Smooth muscle cell of the brain vasculature (primary cell): ENCODE measurements around the gene FBXO11.
"Not testable (repeated sequence)": the region's sequence is repeated elsewhere in the genome, so short reads cannot be mapped to it uniquely, and the experiment has no call there.

Experiments used
- DNase-seq: peaks from one replicate; pipeline ENCODE4 v3.0.0-alpha.2; 2012; ENCODE audit warnings: low read depth, low spot score

FBXO11 gene

GRCh38 chr2:47906157-47907038 lies at the start of gene FBXO11:
Gene FBXO11, minus strand, starts transcription at chr2:47906498. Its CDS starts 778 bp downstream, at chr2:47905720.
- peak; percentile 95 for DNase-seq

- no peak for DNase-seq
Observed at GRCh38 chr2:47950340-47951301, 44.3 kb upstream of the FBXO11 start.

DNA sequence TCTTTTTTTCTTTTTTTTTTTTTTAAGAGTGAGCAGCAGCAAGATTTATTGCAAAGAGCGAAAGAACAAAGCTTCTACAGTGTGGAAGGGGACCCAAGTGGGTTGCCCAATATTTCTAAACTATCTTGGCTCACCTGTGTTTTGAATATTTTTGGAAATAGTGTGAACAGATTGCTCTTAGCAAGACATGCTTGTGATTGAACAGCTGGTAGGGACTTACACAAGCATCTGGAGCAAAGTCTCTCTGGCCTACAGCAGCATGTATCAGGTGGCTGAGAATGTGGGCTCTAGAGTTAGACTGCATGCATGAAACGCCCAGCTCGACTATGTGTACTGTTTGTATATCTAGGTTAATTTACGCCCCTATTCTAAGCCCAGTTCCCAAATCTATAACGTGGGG lies 40.3 kb upstream of the FBXO11 start:
- DNase-seq, result no peak

DNA sequence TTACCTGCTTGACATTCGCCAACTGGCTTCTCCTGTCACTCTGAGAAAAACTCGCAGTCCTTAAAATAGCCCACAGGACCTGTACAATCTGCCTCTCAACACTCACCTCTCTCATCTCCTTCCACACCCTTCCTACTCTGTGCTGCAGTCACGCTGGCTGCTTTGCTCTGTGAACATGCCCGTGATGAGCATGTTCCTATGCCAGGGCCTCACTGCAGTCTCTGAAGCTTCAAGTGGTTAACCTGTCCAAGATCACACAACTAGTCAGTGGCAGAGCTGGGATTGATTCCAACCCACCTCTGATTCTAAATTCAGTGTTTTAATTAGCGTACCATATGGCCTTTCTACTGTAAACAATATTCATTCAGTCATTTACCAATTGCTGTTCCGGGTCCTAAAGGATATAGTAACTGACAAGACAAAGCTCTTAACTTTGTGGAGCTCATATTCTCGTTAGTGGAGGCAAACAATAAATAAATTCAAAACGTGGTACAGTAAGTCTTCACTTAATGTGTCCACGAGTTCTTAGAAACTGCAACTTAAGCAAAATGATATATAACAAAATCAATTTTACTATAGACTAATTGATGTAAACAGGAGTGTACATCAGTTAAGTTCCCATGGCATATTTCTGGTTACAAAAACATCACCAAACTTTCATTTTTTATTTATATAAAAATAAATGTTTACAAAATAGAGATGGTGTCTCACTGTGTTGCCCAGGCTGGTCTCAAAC lies 38.9 kb upstream of the FBXO11 start:
- DNase-seq, result no peak

DNA sequence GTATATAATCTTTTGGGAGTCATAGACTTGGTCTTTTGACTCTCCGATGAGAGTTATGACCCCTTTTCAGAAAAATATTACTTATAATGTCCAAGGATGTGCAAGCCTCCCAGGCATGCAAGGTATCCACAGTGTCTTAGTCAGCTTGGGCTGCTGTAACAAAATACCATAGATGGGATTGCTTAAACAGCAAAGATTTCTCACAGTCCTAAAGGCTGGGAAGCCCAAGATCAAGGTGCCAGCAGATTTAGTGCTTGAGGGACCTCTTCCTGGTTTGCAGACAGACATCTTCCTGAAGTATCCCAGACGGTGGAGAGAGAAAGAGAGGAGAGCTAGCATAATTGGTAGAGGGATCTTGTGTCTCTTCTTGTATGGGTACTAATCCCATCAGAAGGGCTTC lies 35.6 kb upstream of the FBXO11 start:
- no peak for DNase-seq

- no peak for DNase-seq
Observed at GRCh38 chr2:47937677-47938076, 31.4 kb upstream of the FBXO11 start.

- no peak for DNase-seq
Observed at GRCh38 chr2:47935071-47935470, 28.8 kb upstream of the FBXO11 start.

DNA sequence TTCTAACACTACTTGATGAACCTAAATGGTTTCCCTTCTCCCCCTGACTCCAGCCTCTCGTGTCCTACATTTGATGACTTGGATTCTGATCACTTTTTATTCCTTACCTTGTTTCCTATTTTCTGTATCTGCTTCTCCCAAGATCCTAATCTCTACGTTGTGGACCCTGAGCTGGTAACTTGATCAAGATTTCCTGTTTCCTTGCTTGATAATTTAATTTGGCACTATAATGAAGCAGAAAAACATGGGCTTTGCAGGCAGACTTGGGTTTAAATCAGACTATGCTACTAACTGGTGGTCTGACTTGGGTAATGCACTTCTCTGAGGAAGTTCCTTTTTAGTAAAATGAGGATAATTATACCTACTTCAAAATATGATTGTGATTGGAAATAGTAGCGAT lies 11.7 kb upstream of the FBXO11 start:
- no peak for DNase-seq

DNA sequence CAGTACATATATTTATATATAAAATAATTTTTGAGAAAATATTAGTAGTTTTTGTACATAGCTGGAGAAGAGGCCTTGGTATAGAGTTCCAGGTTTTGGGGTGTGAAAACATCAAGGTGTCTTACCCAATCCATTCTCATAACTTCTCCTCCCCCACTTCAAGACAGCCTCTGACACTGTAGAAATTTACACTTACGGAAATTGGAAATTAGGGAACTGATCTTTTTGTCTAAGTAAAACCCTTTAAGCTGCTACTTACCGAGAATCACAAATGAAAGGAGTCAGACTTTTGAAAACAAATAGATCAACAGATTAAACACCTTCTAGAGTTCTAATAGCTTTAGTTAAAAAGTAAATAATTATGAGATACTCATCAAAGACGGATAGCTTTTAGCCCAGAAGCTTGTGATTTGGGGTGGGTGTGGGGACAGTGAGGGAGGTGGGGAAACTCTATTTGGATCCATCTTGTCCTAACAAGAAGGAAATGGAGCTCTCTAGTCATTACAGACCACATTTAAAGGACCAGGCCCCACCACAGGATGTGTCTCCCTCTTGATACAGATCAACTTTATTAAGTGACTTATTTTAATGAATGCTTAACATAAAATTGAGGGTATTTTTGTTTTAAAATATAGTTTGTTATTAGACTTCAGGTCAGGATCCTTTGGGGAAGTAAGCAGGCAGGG lies 11.1 kb upstream of the FBXO11 start:
- no peak for DNase-seq

GRCh38 chr2:47916412-47916811 lies 10.1 kb upstream of the FBXO11 start:
- no peak for DNase-seq

GRCh38 chr2:47910662-47911061 lies 4.4 kb upstream of the FBXO11 start:
- not testable (repeated sequence) for DNase-seq

DNA sequence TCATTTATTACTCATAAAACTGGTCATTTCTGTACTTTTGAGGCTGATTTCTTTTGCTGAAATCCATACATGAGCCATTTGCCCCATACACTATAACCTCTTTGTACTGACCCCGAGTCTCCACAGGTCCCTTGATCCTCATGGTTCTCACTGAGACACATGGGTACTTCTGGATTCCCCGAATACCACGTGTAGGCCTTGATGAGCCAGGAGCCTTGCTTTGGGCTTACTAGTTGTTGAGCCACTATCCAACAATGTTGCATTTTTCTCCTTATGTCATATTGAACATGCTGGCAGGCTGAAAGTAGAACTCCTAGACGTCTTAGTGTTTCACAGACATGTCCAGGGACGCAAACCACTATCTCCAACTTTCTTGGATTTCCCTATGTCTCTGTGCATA lies 2.4 kb upstream of the FBXO11 start:
- no peak for DNase-seq

DNA sequence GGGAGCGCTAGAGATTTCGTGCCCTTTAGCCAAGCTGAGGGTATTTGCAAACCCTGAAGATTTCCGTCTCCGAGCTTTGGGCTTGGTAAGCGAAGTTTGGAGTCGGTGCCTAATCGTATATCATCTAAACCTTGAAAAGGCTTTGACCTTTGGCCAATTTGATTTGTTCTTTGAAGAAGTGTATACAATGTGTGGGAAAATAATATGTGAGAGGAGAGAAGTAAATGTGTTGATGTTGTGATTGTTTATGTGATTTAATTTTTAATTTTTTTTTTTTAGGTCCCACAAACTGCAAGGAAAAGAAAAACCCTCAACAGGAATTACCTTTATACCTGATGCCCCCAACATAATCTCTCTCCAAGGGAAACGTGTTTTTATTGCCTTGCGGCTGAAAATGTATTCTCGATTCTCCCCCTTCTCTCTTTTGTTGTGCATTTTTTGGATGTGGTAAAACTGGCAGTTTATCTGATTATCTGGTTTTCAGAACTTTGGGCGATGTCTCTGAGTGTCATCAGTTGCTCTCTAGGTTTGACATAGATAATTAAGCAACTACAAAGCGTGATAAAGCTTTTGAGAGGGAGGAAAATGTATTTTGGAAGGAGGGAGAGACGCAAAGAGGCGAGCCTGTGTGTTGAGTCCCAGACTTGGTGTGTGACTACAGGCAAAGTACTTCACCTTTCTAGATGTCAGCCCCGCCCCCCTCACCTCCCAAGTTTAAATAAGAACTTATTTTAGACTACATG lies 912 bp upstream of the FBXO11 start:
- DNase-seq, result no peak

DNA sequence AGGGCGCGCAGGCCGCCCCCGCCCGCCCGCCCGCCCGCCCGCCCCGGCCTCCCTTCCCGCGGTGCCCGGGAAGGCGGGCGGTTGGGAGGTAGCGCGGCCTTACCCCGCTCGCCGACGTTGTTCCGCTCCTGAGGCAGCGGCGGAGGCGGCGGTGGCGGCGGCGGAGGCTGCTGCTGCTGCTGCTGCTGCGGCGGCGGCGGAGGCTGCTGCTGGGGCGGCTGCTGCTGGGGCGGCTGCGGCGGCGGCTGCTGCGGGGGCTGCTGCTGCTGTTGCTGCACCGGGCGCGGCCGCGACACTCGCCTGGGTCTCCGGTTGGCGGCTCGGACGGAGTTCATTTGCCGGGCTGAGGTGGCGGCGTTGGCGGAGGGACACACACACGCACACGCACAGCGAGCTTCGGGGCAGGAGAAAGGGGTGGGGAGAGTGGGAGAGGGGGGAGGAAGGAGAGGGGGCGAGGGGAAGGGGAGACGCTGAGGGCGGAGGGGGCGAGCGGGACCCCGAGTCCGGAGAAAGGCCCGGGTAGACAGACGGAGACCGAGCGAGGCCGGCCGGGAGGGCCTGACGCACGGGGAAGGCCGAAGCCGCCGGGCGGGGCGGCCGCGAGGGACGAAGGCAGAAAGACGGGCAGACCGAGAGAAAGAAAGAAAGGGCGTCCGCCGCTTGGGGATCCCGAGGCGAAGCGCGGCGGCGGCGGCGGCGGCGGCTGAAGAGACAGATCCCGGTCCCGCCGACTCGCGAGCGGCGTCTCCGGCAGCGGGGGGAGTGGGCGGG lies 727 bp downstream of the FBXO11 start:
- peak; percentile 20 for DNase-seq

GRCh38 chr2:47903781-47904490 lies 2.4 kb downstream of the FBXO11 start:
- DNase-seq, result no peak

DNA sequence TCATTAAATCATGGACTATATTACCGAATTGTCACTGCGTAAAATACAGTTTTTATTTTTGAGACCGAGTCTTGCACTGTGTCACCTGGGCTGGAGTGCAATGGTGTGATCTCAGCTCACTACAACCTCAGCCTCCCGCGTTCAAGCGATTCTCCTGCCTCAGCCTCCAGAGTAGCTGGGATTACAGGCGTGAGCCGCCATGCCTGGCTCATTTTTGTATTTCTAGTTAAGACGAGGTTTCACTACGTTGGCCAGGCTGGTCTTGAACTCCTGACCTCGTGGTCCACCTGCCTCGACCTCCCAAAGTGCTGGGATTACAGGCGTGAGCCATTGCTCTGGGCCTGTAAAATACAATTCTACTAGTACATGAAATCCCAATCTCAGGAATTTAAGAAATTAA lies 4.4 kb downstream of the FBXO11 start:
- DNase-seq, result not testable (repeated sequence)

DNA sequence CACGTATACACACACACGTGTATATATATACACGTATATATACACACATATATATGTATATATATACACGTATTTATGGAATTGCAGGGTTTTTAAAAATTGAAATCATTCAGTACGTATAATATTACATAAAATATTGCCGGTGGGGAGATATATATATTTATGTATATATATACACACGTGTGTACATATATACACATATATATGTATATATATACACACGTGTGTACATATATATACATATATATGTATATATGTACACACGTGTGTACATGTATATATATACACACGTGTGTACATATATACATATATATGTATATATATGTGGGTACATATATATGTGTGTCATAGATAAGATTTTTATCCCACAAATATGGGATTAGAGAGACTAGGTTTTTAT lies 5.4 kb downstream of the FBXO11 start:
- DNase-seq, result no peak

GRCh38 chr2:47899915-47900816 lies 6.1 kb downstream of the FBXO11 start:
- no peak for DNase-seq
